Neural cell (in vitro differentiated cells): ENCODE measurements around the gene NPEPL1. TPM values are rescaled to one million over a fixed set of nuclear protein-coding genes. Genes with fewer than 3 reads are reported as not detected.

Experiments
- H2AFZ ChIP-seq: fragments of 200-600, 300-800 bp; sonication (generic), shearing (Covaris generic); 2 replicates; pipeline ENCODE4 v1.6.0; 2014; ENCODE audit warnings: low read depth, mild to moderate bottlenecking, antibody characterized with exemption, low read length, moderate library complexity
- H3F3A ChIP-seq: fragments of 200-600 bp; shearing (Covaris generic); 2 replicates; pipeline ENCODE4 v1.6.1; 2016; ENCODE audit warnings: mild to moderate bottlenecking, moderate library complexity, mixed read lengths, antibody characterized with exemption, low read length; ENCODE audit not compliant: insufficient read depth, poor library complexity, severe bottlenecking
- H3K27ac ChIP-seq: fragments of 200-600, 300-800 bp; sonication (generic), shearing (Covaris generic); 2 replicates; pipeline ENCODE4 v1.5.1; 2014; ENCODE audit warnings: mild to moderate bottlenecking, low read length, moderate library complexity
- H3K27me3 ChIP-seq: fragments of 300-800, 200-600 bp; sonication (generic), shearing (Covaris generic); 2 replicates; pipeline ENCODE4 v1.6.0; 2014; ENCODE audit warnings: mild to moderate bottlenecking, low read depth, low read length, moderate library complexity; ENCODE audit not compliant: insufficient read depth
- H3K36me3 ChIP-seq: fragments of 300-800, 200-600 bp; sonication (generic), shearing (Covaris generic); 2 replicates; pipeline ENCODE4 v1.5.1; 2014; ENCODE audit warnings: mild to moderate bottlenecking, antibody characterized with exemption, low read length, moderate library complexity; ENCODE audit not compliant: insufficient read depth
- H3K4me2 ChIP-seq: fragments of 300-800, 200-600 bp; sonication (generic), shearing (Covaris generic); 2 replicates; pipeline ENCODE4 v1.6.0; 2014; ENCODE audit warnings: mild to moderate bottlenecking, low read length
- H3K4me3 ChIP-seq: fragments of 300-800, 200-600 bp; sonication (generic), shearing (Covaris generic); 2 replicates; pipeline ENCODE4 v1.5.1; 2014; ENCODE audit warnings: mild to moderate bottlenecking, low read length, moderate library complexity
- H3K79me2 ChIP-seq: fragments of 200-600 bp; shearing (Covaris generic); replicated peaks from 2 replicates; pipeline ENCODE4 v1.6.0; 2014; ENCODE audit warnings: mild to moderate bottlenecking, low read length, moderate library complexity; ENCODE audit not compliant: insufficient read depth
- H3K9ac ChIP-seq: fragments of 300-800, 200-600 bp; sonication (generic), shearing (Covaris generic); 2 replicates; pipeline ENCODE4 v1.6.1; 2016; ENCODE audit warnings: mild to moderate bottlenecking, low read length, mixed read lengths
- H3K9me2 ChIP-seq: fragments of 200-600 bp; shearing (Covaris generic); 2 replicates; pipeline ENCODE4 v1.6.1; 2016; ENCODE audit warnings: mild to moderate bottlenecking, low read length, mixed read lengths; ENCODE audit not compliant: insufficient read depth
- H3K9me3 ChIP-seq: fragments of 200-600, 300-800 bp; sonication (generic), shearing (Covaris generic); 2 replicates; pipeline ENCODE4 v1.6.1; 2016; ENCODE audit warnings: mild to moderate bottlenecking, mixed run types, low read length, moderate library complexity, mixed read lengths
- H4K20me1 ChIP-seq: fragments of 200-600 bp; shearing (Covaris generic); 2 replicates; pipeline ENCODE4 v1.6.1; 2016; ENCODE audit warnings: mild to moderate bottlenecking, mixed run types; ENCODE audit not compliant: insufficient read depth
- CTCF ChIP-seq: fragments of 450-650 bp; IDR thresholded peaks from 2 replicates; pipeline ENCODE4 v1.5.1; 2014; ENCODE audit warnings: antibody characterized with exemption, mild to moderate bottlenecking, moderate library complexity; ENCODE audit not compliant: poor library complexity, severe bottlenecking
- EP300 ChIP-seq: fragments of 450-650 bp; conservative IDR thresholded peaks from 2 replicates; pipeline ENCODE4 v1.6.1; 2014; ENCODE audit warnings: antibody characterized with exemption, mild to moderate bottlenecking, moderate library complexity; ENCODE audit not compliant: poor library complexity, severe bottlenecking
- EZH2 ChIP-seq: fragments of 200-600, 300-800 bp; shearing (Covaris generic), sonication (generic); IDR thresholded peaks from 2 replicates; pipeline ENCODE4 v1.6.1; 2014; ENCODE audit warnings: antibody characterized with exemption, low read length, borderline replicate concordance, mild to moderate bottlenecking; ENCODE audit not compliant: insufficient read depth, poor library complexity, severe bottlenecking
- MXI1 ChIP-seq: fragments of 450-650 bp; conservative IDR thresholded peaks from 2 replicates; pipeline ENCODE4 v1.6.1; 2014; ENCODE audit warnings: antibody characterized with exemption, mild to moderate bottlenecking; ENCODE audit not compliant: poor library complexity, severe bottlenecking
- POLR2AphosphoS5 ChIP-seq: IDR thresholded peaks from 2 replicates; pipeline ENCODE4 v1.6.1; 2012
- RAD21 ChIP-seq: fragments of 450-650 bp; conservative IDR thresholded peaks from 2 replicates; pipeline ENCODE4 v1.6.1; 2014; ENCODE audit warnings: antibody characterized with exemption, mild to moderate bottlenecking, moderate library complexity
- SMC3 ChIP-seq: fragments of 450-650 bp; conservative IDR thresholded peaks from 2 replicates; pipeline ENCODE4 v1.6.1; 2014; ENCODE audit warnings: antibody characterized with exemption, mild to moderate bottlenecking, moderate library complexity; ENCODE audit not compliant: poor library complexity
- TAF1 ChIP-seq: IDR thresholded peaks from 2 replicates; pipeline ENCODE4 v1.6.1; 2012; ENCODE audit warnings: low read depth
- polyA plus RNA-seq: library from polyadenylated mRNA; depleted of rRNA; stranded (reverse); fragments of >200 nt; gene quantifications from 2 replicates; pipeline ENCODE4 v1.2.3, GENCODE V29; 2014
- TF ChIP-seq, protein P1 (sequence below): IDR thresholded peaks from 2 replicates; pipeline ENCODE4 v1.6.1; 2012; ENCODE audit warnings: borderline replicate concordance

Gene NPEPL1
- polyA plus RNA-seq, 1 donor from 2014 or later, result 63.4 TPM

DNA sequence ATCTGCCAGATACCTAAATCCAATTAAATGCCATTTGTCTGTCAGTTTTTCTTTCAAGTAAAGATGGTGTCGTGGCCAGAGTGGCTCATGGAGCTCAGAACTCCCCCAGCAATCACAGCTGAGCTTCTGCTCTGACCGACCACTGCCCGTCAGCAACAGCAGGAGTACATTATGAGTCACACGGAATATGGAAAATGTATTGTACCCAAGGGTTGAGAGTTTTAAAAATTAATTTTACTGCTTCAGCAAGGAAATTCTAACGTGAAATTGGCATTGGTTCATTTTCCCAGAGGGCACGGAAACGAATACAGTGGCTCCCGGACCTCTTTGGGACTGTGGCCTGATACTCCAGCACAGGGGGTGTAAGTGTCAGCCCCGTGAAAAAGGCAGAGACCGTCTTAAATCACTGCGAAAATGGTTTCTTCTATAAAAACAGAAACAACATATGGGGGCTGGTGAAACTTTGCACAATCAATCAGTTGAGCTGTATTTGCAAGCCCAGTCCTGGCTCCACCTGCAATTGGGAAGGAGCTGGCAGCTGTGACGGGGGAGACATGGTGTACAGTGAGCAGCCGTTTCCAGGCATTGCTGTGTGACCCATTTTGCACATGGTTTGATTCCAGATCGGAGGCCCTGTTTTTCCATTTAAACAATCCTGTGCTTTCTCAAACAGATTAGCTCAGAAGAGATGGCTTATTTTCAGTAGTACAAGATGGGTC lies 12.8 kb downstream of the NPEPL1 start:
- H3K27ac ChIP-seq, result no peak overlapping the region
- H3K9ac ChIP-seq, result no peak overlapping the region
- H2AFZ ChIP-seq, result no peak overlapping the region
- H3K79me2 ChIP-seq, result no peaks in the 10 kb centered on the region
- H4K20me1 ChIP-seq, result no peaks in the 10 kb centered on the region
- H3K4me3 ChIP-seq, result no peak overlapping the region
- H3K9me3 ChIP-seq, result no peaks in the 10 kb centered on the region
- H3K36me3 ChIP-seq, result peaks cover 8% of the 10 kb centered on the region
- no peaks in the 10 kb centered on the region for H3K27me3 ChIP-seq
- no peaks in the 10 kb centered on the region for H3K9me2 ChIP-seq
- TF ChIP-seq, protein P1, sequence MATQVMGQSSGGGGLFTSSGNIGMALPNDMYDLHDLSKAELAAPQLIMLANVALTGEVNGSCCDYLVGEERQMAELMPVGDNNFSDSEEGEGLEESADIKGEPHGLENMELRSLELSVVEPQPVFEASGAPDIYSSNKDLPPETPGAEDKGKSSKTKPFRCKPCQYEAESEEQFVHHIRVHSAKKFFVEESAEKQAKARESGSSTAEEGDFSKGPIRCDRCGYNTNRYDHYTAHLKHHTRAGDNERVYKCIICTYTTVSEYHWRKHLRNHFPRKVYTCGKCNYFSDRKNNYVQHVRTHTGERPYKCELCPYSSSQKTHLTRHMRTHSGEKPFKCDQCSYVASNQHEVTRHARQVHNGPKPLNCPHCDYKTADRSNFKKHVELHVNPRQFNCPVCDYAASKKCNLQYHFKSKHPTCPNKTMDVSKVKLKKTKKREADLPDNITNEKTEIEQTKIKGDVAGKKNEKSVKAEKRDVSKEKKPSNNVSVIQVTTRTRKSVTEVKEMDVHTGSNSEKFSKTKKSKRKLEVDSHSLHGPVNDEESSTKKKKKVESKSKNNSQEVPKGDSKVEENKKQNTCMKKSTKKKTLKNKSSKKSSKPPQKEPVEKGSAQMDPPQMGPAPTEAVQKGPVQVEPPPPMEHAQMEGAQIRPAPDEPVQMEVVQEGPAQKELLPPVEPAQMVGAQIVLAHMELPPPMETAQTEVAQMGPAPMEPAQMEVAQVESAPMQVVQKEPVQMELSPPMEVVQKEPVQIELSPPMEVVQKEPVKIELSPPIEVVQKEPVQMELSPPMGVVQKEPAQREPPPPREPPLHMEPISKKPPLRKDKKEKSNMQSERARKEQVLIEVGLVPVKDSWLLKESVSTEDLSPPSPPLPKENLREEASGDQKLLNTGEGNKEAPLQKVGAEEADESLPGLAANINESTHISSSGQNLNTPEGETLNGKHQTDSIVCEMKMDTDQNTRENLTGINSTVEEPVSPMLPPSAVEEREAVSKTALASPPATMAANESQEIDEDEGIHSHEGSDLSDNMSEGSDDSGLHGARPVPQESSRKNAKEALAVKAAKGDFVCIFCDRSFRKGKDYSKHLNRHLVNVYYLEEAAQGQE, result no peak
- TF ChIP-seq EZH2, result no peak
- no peak for TF ChIP-seq MXI1
- no peak for TF ChIP-seq POLR2AphosphoS5
- no peak for TF ChIP-seq SMC3
- TF ChIP-seq TAF1, result no peak
- no peak for TF ChIP-seq EP300
- no peak for TF ChIP-seq RAD21
- no peak for TF ChIP-seq CTCF
- no peaks in the 10 kb centered on the region for H3F3A ChIP-seq
- no peak overlapping the region for H3K4me2 ChIP-seq

DNA sequence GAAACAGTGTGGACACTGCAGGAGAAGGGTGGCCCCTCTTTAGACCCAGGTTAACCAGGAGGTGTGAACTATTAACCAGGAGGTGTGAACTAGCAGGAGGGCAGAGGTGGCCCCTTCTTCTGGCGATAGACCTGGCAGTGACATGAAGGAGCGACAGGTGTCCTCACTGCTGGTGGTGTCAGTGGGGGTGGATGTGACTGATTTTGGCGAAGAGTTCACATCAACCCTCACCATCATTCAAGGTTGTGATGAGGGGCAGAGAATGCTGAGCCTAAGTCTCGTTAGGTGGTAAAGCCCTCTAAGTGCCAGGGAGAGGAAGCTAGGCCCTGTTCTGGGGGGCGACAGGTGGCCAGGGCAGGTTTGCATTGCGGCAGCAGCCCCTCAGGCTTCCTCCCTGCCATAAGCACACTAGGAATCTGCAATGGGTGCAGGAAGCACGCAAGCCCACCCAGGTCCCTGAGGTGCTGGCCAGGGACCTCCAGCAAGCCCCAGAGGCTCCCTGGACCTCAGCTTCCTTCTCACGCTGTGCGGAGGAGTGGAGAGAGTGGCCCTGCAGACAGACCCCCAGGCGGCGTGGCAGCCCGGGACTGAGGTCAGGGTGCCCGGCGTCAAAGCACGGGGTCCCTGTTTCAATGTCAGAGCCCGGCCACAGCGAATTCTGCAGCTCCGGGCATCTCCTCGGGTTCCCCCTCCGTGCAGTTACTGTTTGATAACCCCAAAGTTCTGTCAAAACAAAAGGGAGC lies 13.7 kb downstream of the NPEPL1 start:
- Histone ChIP-seq H4K20me1 (no peaks in the 10 kb centered on the region), H3K79me2 (no peaks in the 10 kb centered on the region), H3F3A (no peaks in the 10 kb centered on the region), H3K9me2 (no peaks in the 10 kb centered on the region), H2AFZ (no peak overlapping the region), H3K4me2 (no peak overlapping the region), H3K27ac (no peak overlapping the region), H3K27me3 (no peaks in the 10 kb centered on the region), H3K36me3 (peaks cover 5% of the 10 kb centered on the region), H3K4me3 (no peak overlapping the region), H3K9ac (no peak overlapping the region), H3K9me3 (no peaks in the 10 kb centered on the region)
- TF ChIP-seq EP300, result no peak
- TF ChIP-seq SMC3, result no peak
- TF ChIP-seq, protein P1, result no peak
- no peak for TF ChIP-seq TAF1
- TF ChIP-seq POLR2AphosphoS5, result no peak
- TF ChIP-seq MXI1, result no peak
